ENCODE results near the gene HPSE. TPM values are rescaled to one million over a fixed set of nuclear protein-coding genes. Genes with fewer than 3 reads are reported as not detected.
"Not testable (repeated sequence)": the region's sequence is repeated elsewhere in the genome, so short reads cannot be mapped to it uniquely, and the experiment has no call there.

The HPSE gene
- total RNA-seq, 2 donors from 2014 or later: 1.1 to 2.7 TPM

- no peaks in the 10 kb centered on the region for H3K9me3 ChIP-seq (ENCODE audit: control insufficient read depth, low read length)
- no peak for DNase-seq
- no peaks in the 10 kb centered on the region for H3K4me1 ChIP-seq (ENCODE audit: control insufficient read depth, insufficient read depth, low read length)
- Mint-ChIP-seq H3K4me1 (peaks cover 22% of the 10 kb centered on the region), H3K27me3 (ENCODE audit: insufficient read depth) (peaks cover 5% of the 10 kb centered on the region), H3K27ac (no peak overlapping the region), H3K4me3 (no peak overlapping the region), H3K9me3 (no peaks in the 10 kb centered on the region), H3K36me3 (ENCODE audit: low read depth) (no peaks in the 10 kb centered on the region)
- no peak overlapping the region for H3K9ac ChIP-seq (ENCODE audit: extremely low read depth, low read length, poor library complexity, severe bottlenecking)
- no peaks in the 10 kb centered on the region for H3K36me3 ChIP-seq (ENCODE audit: control insufficient read depth, insufficient read depth, low read length)
- H3K27ac ChIP-seq (ENCODE audit: low read depth, low read length): no peak overlapping the region
- no peak for TF ChIP-seq CTCF (conservative IDR thresholded peaks at IDR 0.05)
- WGBS, 2 experiments (ENCODE audit: insufficient coverage in 1 of 2, insufficient read length in 1 of 2): 89 to 100% methylated on average over 1 to 8 of the region's 8 CpGs
- peaks cover 1% of the 10 kb centered on the region for H3K27me3 ChIP-seq (ENCODE audit: control insufficient read depth, insufficient read depth, low read length, poor library complexity, severe bottlenecking)
- H3K4me3 ChIP-seq (ENCODE audit: low read length): no peak overlapping the region
These were observed 8.1 kb downstream of the HPSE start for GRCh38 chr4:83326546-83326945.

GRCh38 chr4:83325306-83325705, 9.3 kb downstream of the HPSE start:
- not testable (repeated sequence) for H3K36me3 ChIP-seq (ENCODE audit: control insufficient read depth, insufficient read depth, low read length); H3K27me3 ChIP-seq (ENCODE audit: control insufficient read depth, insufficient read depth, low read length, poor library complexity, severe bottlenecking); H3K4me3 Mint-ChIP-seq; H3K36me3 Mint-ChIP-seq (ENCODE audit: low read depth); H3K27ac Mint-ChIP-seq; H3K27ac ChIP-seq (ENCODE audit: low read depth, low read length); DNase-seq; H3K4me3 ChIP-seq (ENCODE audit: low read length); H3K9me3 Mint-ChIP-seq; H3K4me1 ChIP-seq (ENCODE audit: control insufficient read depth, insufficient read depth, low read length); H3K27me3 Mint-ChIP-seq (ENCODE audit: insufficient read depth); H3K9ac ChIP-seq (ENCODE audit: extremely low read depth, low read length, poor library complexity, severe bottlenecking); H3K9me3 ChIP-seq (ENCODE audit: control insufficient read depth, low read length)
- 82 to 85% methylated on average over 2 to 4 of the region's 4 CpGs for WGBS, 2 experiments (ENCODE audit: insufficient coverage in 1 of 2, insufficient read length in 1 of 2)
- H3K4me1 Mint-ChIP-seq: peaks cover 22% of the 10 kb centered on the region

- Histone ChIP-seq H3K4me1 (ENCODE audit: control insufficient read depth, insufficient read depth, low read length) (no peaks in the 10 kb centered on the region), H3K4me3 (ENCODE audit: low read length) (no peak overlapping the region), H3K27me3 (ENCODE audit: control insufficient read depth, insufficient read depth, low read length, poor library complexity, severe bottlenecking) (no peaks in the 10 kb centered on the region), H3K9me3 (ENCODE audit: control insufficient read depth, low read length) (no peaks in the 10 kb centered on the region), H3K9ac (ENCODE audit: extremely low read depth, low read length, poor library complexity, severe bottlenecking) (no peak overlapping the region), H3K27ac (ENCODE audit: low read depth, low read length) (no peak overlapping the region), H3K36me3 (ENCODE audit: control insufficient read depth, insufficient read depth, low read length) (no peaks in the 10 kb centered on the region)
- no peak overlapping the region for H3K4me3 Mint-ChIP-seq
- H3K9me3 Mint-ChIP-seq: no peaks in the 10 kb centered on the region
- no peaks in the 10 kb centered on the region for H3K36me3 Mint-ChIP-seq (ENCODE audit: low read depth)
- H3K4me1 Mint-ChIP-seq: peaks cover 18% of the 10 kb centered on the region
- WGBS, 2 experiments (ENCODE audit: insufficient coverage in 1 of 2, insufficient read length in 1 of 2): 89 to 100% methylated on average over 1 to 3 of the region's 3 CpGs
- H3K27me3 Mint-ChIP-seq (ENCODE audit: insufficient read depth): no peaks in the 10 kb centered on the region
- no peak for TF ChIP-seq CTCF (conservative IDR thresholded peaks at IDR 0.05)
- no peak overlapping the region for H3K27ac Mint-ChIP-seq
- DNase-seq: no peak
These were observed 11.5 kb downstream of the HPSE start for GRCh38 chr4:83323136-83323535.

- no peaks in the 10 kb centered on the region for H3K27me3 Mint-ChIP-seq (ENCODE audit: insufficient read depth)
- DNase-seq: no peak
- H3K4me1 ChIP-seq (ENCODE audit: control insufficient read depth, insufficient read depth, low read length): no peaks in the 10 kb centered on the region
- no peak for TF ChIP-seq CTCF (conservative IDR thresholded peaks at IDR 0.05)
- H3K27ac ChIP-seq (ENCODE audit: low read depth, low read length): no peak overlapping the region
- no peak overlapping the region for H3K4me3 ChIP-seq (ENCODE audit: low read length)
- H3K27me3 ChIP-seq (ENCODE audit: control insufficient read depth, insufficient read depth, low read length, poor library complexity, severe bottlenecking): no peaks in the 10 kb centered on the region
- H3K4me3 Mint-ChIP-seq: no peak overlapping the region
- H3K36me3 Mint-ChIP-seq (ENCODE audit: low read depth): no peaks in the 10 kb centered on the region
- H3K9me3 ChIP-seq (ENCODE audit: control insufficient read depth, low read length): no peaks in the 10 kb centered on the region
- peaks cover 18% of the 10 kb centered on the region for H3K4me1 Mint-ChIP-seq
- no peak overlapping the region for H3K9ac ChIP-seq (ENCODE audit: extremely low read depth, low read length, poor library complexity, severe bottlenecking)
- no peaks in the 10 kb centered on the region for H3K36me3 ChIP-seq (ENCODE audit: control insufficient read depth, insufficient read depth, low read length)
- no peak overlapping the region for H3K27ac Mint-ChIP-seq
- H3K9me3 Mint-ChIP-seq: no peaks in the 10 kb centered on the region
- WGBS, 2 experiments (ENCODE audit: insufficient coverage in 1 of 2, insufficient read length in 1 of 2): 93% methylated on average over 5 of the region's 5 CpGs; no CpG with 5 or more reads in 1 of the 2 experiments
These were observed 14.1 kb downstream of the HPSE start for GRCh38 chr4:83320548-83320947.

Measured in endodermal cell (in vitro differentiated cells).